Ishikawa (cell line): Measurements from ENCODE around the gene ACE.

ENCODE experiments used
- CEBPB ChIP-seq: IDR thresholded peaks from 2 replicates; pipeline ENCODE4 v1.6.1; 2012
- CREB1 ChIP-seq: IDR thresholded peaks from 2 replicates; pipeline ENCODE4 v1.6.1; 2012; ENCODE audit warnings: low read depth
- EGR1 ChIP-seq: IDR thresholded peaks from 2 replicates; pipeline ENCODE4 v1.6.1; 2012
- EP300 ChIP-seq: IDR thresholded peaks from 2 replicates; pipeline ENCODE4 v1.6.1; 2012; ENCODE audit warnings: borderline replicate concordance
- FOXM1 ChIP-seq: IDR thresholded peaks from 2 replicates; pipeline ENCODE4 v1.6.1; 2012; ENCODE audit warnings: low read depth, borderline replicate concordance
- MAX ChIP-seq: IDR thresholded peaks from 2 replicates; pipeline ENCODE4 v1.6.1; 2012
- NFIC ChIP-seq: IDR thresholded peaks from 2 replicates; pipeline ENCODE4 v1.6.1; 2012
- RAD21 ChIP-seq: IDR thresholded peaks from 2 replicates; pipeline ENCODE4 v1.6.1; 2012; ENCODE audit warnings: low read depth
- REST ChIP-seq: IDR thresholded peaks from 2 replicates; pipeline ENCODE4 v1.6.1; 2012; ENCODE audit warnings: low read depth, mild to moderate bottlenecking
- TAF1 ChIP-seq: IDR thresholded peaks from 2 replicates; pipeline ENCODE4 v1.6.1; 2012; ENCODE audit warnings: low read depth, mild to moderate bottlenecking
- TCF12 ChIP-seq: IDR thresholded peaks from 2 replicates; pipeline ENCODE4 v1.6.1; 2012; ENCODE audit warnings: low read depth
- TEAD4 ChIP-seq: IDR thresholded peaks from 2 replicates; pipeline ENCODE4 v1.6.1; 2012
- YY1 ChIP-seq: IDR thresholded peaks from 2 replicates; pipeline ENCODE4 v1.6.1; 2012; ENCODE audit warnings: low read depth
- ZBTB7A ChIP-seq: IDR thresholded peaks from 2 replicates; pipeline ENCODE4 v1.6.1; 2012; ENCODE audit warnings: low read depth
- TF ChIP-seq, protein P1 (sequence below): IDR thresholded peaks from 2 replicates; pipeline ENCODE4 v1.6.1; 2012

The ACE gene

GRCh38 chr17:63444457-63444856, 32.4 kb upstream of the ACE start:
- TF ChIP-seq CREB1: no peak
- no peak for TF ChIP-seq YY1
- no peak for TF ChIP-seq FOXM1
- no peak for TF ChIP-seq EGR1
- no peak for TF ChIP-seq EP300
- no peak for TF ChIP-seq RAD21
- TF ChIP-seq TCF12: no peak
- no peak for TF ChIP-seq REST
- TF ChIP-seq MAX: no peak
- TF ChIP-seq CEBPB: no peak
- TF ChIP-seq ZBTB7A: no peak
- TF ChIP-seq TAF1: no peak
- TF ChIP-seq NFIC: no peak

DNA sequence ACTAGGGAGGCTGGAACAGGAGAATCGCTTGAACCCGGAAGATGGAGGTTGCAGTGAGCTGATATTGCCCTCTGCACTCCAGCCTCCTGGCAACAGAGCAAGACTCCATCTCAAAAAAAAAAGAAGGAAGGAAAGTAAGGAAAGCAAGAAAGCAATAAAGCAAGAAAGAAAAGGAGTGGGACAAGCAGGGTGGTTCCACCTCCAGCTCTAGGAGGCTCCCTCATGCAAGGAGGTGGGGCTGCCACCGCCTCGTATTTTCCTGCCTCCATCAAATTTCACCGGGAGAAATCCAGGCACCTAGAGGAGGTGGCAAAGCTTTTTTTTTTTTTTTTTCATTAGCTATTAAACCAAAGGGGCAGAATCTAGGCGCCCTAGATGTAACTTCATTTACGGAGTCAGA, 31.8 kb upstream of the ACE start:
- TF ChIP-seq CEBPB (no peak), TAF1 (no peak), TEAD4 (no peak), EP300 (no peak), TCF12 (no peak), RAD21 (no peak), ZBTB7A (no peak), MAX (no peak), REST (no peak)
- TF ChIP-seq, protein P1, sequence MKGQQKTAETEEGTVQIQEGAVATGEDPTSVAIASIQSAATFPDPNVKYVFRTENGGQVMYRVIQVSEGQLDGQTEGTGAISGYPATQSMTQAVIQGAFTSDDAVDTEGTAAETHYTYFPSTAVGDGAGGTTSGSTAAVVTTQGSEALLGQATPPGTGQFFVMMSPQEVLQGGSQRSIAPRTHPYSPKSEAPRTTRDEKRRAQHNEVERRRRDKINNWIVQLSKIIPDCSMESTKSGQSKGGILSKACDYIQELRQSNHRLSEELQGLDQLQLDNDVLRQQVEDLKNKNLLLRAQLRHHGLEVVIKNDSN: no peak

- TF ChIP-seq MAX: peak; percentile 64
- 0 out of 2 replicates have a peak, but pooled peaks have one; percentile 27 for TF ChIP-seq NFIC
- no peak for TF ChIP-seq FOXM1
- peak; percentile 21; the same call in 1 of the 2 replicates for TF ChIP-seq YY1
- 0 out of 2 replicates have a peak, but pooled peaks have one; percentile 13 for TF ChIP-seq CREB1
These were observed 31.3 kb upstream of the ACE start for GRCh38 chr17:63445571-63445953.

GRCh38 chr17:63445954-63446752, 30.7 kb upstream of the ACE start, which contains the start of gene CYB561:
Gene CYB561, minus strand, starts transcription at chr17:63446306. Its CDS starts 8,759 bp downstream, at chr17:63437547.
- TF ChIP-seq TEAD4: peak; percentile 28; the same call in 1 of the 2 replicates
- TF ChIP-seq EGR1: peak; percentile 53
- TF ChIP-seq, protein P1: 0 out of 2 replicates have a peak, but pooled peaks have one; percentile 55
- TF ChIP-seq CREB1: no peak; the same call in 1 of the 2 replicates
- no peak for TF ChIP-seq REST
- TF ChIP-seq MAX: peak; percentile 94
- 0 out of 2 replicates have a peak, but pooled peaks have one; percentile 13 for TF ChIP-seq TAF1
- no peak for TF ChIP-seq YY1
- TF ChIP-seq FOXM1: no peak
